C4-2B (cell line): ENCODE results near the gene IQCE.

Experiments used
- ZFX ChIP-seq: fragments of 450-650 bp; IDR thresholded peaks from 2 replicates; pipeline ENCODE4 v1.6.1; 2017
- TF ChIP-seq, protein P1 (sequence below): fragments of 450-650 bp; conservative IDR thresholded peaks from 2 replicates; pipeline ENCODE4 v1.5.1; 2017; ENCODE audit warnings: mild to moderate bottlenecking

GRCh38 chr7:2659556-2660358, 101.0 kb downstream of the IQCE start:
- TF ChIP-seq, protein P1, sequence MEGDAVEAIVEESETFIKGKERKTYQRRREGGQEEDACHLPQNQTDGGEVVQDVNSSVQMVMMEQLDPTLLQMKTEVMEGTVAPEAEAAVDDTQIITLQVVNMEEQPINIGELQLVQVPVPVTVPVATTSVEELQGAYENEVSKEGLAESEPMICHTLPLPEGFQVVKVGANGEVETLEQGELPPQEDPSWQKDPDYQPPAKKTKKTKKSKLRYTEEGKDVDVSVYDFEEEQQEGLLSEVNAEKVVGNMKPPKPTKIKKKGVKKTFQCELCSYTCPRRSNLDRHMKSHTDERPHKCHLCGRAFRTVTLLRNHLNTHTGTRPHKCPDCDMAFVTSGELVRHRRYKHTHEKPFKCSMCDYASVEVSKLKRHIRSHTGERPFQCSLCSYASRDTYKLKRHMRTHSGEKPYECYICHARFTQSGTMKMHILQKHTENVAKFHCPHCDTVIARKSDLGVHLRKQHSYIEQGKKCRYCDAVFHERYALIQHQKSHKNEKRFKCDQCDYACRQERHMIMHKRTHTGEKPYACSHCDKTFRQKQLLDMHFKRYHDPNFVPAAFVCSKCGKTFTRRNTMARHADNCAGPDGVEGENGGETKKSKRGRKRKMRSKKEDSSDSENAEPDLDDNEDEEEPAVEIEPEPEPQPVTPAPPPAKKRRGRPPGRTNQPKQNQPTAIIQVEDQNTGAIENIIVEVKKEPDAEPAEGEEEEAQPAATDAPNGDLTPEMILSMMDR: no peak
- TF ChIP-seq ZFX: no peak
